Stomach (tissue), 9 donors: Measurements from ENCODE around the gene C2CD2. TPM values are rescaled to one million over a fixed set of nuclear protein-coding genes. Genes with fewer than 3 reads are reported as not detected.

Source experiments
- DNase-seq, 2 donors: peaks; one replicate each; pipeline versions ENCODE4 v3.0.0 to v3.0.0-alpha.2; 2013 to 2019
- H3K27ac ChIP-seq, 5 donors: fragments of 200-600 bp in 4 of 5; sonication (generic) in 4 of 5; one replicate each; pipeline ENCODE4 v1.5.1; 2013 to 2019; ENCODE audit warnings: mild to moderate bottlenecking in 1 of 5, moderate library complexity in 1 of 5
- H3K27me3 ChIP-seq, 3 donors: fragments of 200-600 bp; sonication (generic); one replicate each; pipeline ENCODE4 v1.5.1; 2017 to 2019; ENCODE audit warnings: mixed run types in 1 of 3
- H3K36me3 ChIP-seq, 4 donors: fragments of 200-600 bp; sonication (generic); 1 replicate in 3 of 4; 2 replicates in 1 of 4; pipeline ENCODE4 v1.5.1; 2016 to 2019
- H3K4me1 ChIP-seq, 4 donors: fragments of 200-600 bp; sonication (generic); one replicate each; pipeline ENCODE4 v1.5.1; 2016 to 2019
- H3K4me3 ChIP-seq, 4 donors: fragments of 200-600 bp; sonication (generic) in 3 of 4; one replicate each; pipeline ENCODE4 v1.5.1; 2016 to 2019; ENCODE audit warnings: mild to moderate bottlenecking in 1 of 4
- H3K9me3 ChIP-seq, 4 donors: fragments of 200-600 bp; sonication (generic); one replicate each; pipeline ENCODE4 v1.5.1; 2016 to 2019
- CTCF ChIP-seq, 7 experiments: fragments of 450-650 bp in 4 of 7; fragments of 200-600 bp in 3 of 7; sonication (generic) in 3 of 7; IDR thresholded peaks; one replicate each; pipeline ENCODE4 v1.5.1; 2016 to 2019; ENCODE audit warnings: antibody characterized with exemption in 7 of 7, control low read depth in 2 of 7, mild to moderate bottlenecking in 1 of 7
- EP300 ChIP-seq: sonication (generic); formaldehyde crosslinking; IDR thresholded peaks from one replicate; pipeline ENCODE4 v1.6.1; 2017; ENCODE audit warnings: antibody characterized with exemption
- POLR2A ChIP-seq, 4 donors: fragments of 450-650 bp; IDR thresholded peaks; one replicate each; pipeline ENCODE4 v1.6.1; 2016; ENCODE audit warnings: antibody characterized with exemption in 4 of 4, control low read depth in 2 of 4, mild to moderate bottlenecking in 1 of 4, moderate library complexity in 1 of 4
- POLR2AphosphoS5 ChIP-seq, 3 donors: sonication (generic); formaldehyde crosslinking; IDR thresholded peaks; one replicate each; pipeline ENCODE4 v1.6.1; 2016; ENCODE audit warnings: antibody characterized with exemption in 3 of 3
- WGBS, 5 donors: extraction: QIAGEN DNeasy Blood & Tissue Kit in 3 of 5; methylation state at CpG; one replicate each; pipeline versions ENCODE4 v1.1.5 to v1.1.7; 2013 to 2018; 5-methylcytosine and 5-hydroxymethylcytosine counted together
- intact Hi-C: fragments of 100-400 bp; cut with DNase I; formaldehyde crosslinking; loops from one replicate; pipeline ENCODE4 v1.15.1; 2023; ENCODE audit warnings: low total_unique reads
- polyA plus RNA-seq, 3 donors: library from polyadenylated mRNA; stranded (reverse); fragments of 200-250 nt; gene quantifications; one replicate each; pipeline ENCODE4 v1.2.3, GENCODE V29; 2013
- total RNA-seq, 5 donors: library from RNA; depleted of rRNA; stranded (reverse); fragments of >200 nt; gene quantifications; one replicate each; pipeline versions ENCODE4 v1.1.0 to v1.2.3, GENCODE V29; 2014 to 2016
- donor health status: healthy with polysubstance abuse.
- donor health status: Bipolar disorder and iron deficiency.
- donor health status: healthy.

C2CD2 gene
- total and polyA plus RNA-seq, 8 donors = 4.6 to 31.9 (median 16.0) TPM

DNA sequence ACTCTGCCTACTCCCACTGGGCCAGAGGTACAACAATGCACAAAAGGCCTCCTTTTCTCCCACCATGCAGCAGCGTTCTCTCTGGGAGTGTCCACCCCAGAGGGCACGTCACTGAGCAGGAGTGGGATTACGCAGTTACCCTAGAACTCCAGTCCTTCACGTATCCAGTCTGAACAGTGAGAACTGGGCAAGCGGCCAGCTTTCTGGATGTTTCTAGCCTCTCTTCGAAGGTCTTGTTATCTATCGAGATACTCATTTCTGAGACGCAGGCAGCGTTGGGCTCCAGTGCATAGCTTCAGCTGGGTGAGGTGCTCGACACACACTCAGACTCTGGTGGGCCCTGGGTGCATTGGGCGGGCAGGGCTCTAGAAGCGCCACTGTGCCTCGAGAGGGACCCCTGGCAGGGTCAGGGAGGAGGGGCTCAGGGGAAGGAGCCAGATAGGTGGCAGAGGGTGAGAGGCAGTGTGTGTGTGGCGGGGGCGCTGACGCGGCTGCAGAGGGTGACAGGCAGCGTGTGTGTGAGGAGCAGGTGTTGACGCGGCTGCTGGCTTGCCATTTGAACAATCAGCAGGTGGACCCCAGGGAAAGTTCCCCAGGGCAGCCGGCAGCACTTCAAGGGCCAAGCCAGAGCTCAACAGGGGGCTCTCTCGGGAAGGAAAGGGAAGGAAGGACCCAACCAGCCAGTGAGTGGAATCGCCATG, 102.6 kb downstream of the C2CD2 start:
- intact Hi-C loops = no loop called here
- peaks cover 12 to 72% (median 66%) of the 10 kb centered on the region in 4 donors for H3K36me3 ChIP-seq

GRCh38 chr21:41850085-41850484, 103.7 kb downstream of the C2CD2 start:
- H3K9me3 ChIP-seq = no peaks in the 10 kb centered on the region
- 91 to 99% (median 97%) methylated on average over 9 of the region's 9 CpGs for WGBS, 5 donors
- TF ChIP-seq POLR2AphosphoS5 (IDR thresholded peaks at IDR 0.05) = no peak

More for the DNA sequence above, 102.6 kb downstream of the C2CD2 start:
- DNase-seq = no peak
- Histone ChIP-seq H3K4me1 (no peaks in the 10 kb centered on the region), H3K9me3 (no peaks in the 10 kb centered on the region), H3K4me3 (no peak overlapping the region), H3K27me3 (no peaks in the 10 kb centered on the region), H3K27ac (no peak overlapping the region)
- no peak for TF ChIP-seq POLR2A (IDR thresholded peaks at IDR 0.05)
- TF ChIP-seq EP300 = no peak
- no peak for TF ChIP-seq CTCF (IDR thresholded peaks at IDR 0.05)
- no peak for TF ChIP-seq POLR2AphosphoS5 (IDR thresholded peaks at IDR 0.05)
- WGBS, 5 donors = 82 to 91% (median 84%) methylated on average over 22 to 23 of the region's 23 CpGs

DNA sequence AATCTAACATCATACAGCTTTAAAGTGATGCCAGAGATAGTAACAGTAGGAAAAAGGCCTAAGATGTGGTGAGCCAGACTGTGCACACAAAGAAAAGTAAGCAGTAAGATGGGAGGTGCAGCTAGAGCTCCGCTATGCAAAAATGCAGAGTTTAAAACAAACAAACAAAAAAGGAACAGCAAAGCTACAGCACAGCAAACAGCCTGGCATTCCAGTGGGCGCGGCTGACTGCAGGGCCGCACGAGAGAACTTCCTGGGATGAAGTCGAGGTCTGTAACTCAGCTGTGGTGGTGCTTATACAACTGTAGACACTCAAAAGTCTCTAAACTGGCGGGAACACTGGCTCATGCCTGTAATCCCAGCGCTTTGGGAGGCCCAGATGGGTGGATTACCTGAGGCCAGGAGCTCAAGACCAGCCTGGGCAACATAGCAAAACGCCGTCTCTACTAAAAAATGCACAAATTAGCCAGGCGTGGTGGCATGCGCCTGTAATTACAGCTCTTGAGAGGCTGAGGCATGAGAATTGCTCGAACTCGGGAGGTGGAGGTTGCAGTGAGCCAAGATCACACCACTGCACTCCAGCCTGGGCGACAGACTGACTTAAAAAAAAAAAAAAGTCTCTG, 104.7 kb downstream of the C2CD2 start:
- intact Hi-C loops = no loop called here
- H3K9me3 ChIP-seq = no peaks in the 10 kb centered on the region
- no peak overlapping the region for H3K4me3 ChIP-seq
- TF ChIP-seq CTCF (IDR thresholded peaks at IDR 0.05) (no peak), POLR2AphosphoS5 (IDR thresholded peaks at IDR 0.05) (no peak), POLR2A (IDR thresholded peaks at IDR 0.05) (no peak), EP300 (no peak)
- no peaks in the 10 kb centered on the region for H3K27me3 ChIP-seq
- H3K4me1 ChIP-seq = no peaks in the 10 kb centered on the region
- H3K36me3 ChIP-seq = peaks cover 4 to 63% (median 55%) of the 10 kb centered on the region in 4 donors
- no peak overlapping the region for H3K27ac ChIP-seq
- WGBS, 5 donors = 77 to 87% (median 83%) methylated on average over 14 to 15 of the region's 15 CpGs
- DNase-seq = no peak

More at GRCh38 chr21:41850085-41850484, 103.7 kb downstream of the C2CD2 start:
- no peak overlapping the region for H3K4me3 ChIP-seq
- peaks cover 12 to 73% (median 65%) of the 10 kb centered on the region in 4 donors for H3K36me3 ChIP-seq
- no peak for DNase-seq
- no peaks in the 10 kb centered on the region for H3K4me1 ChIP-seq
- intact Hi-C loops = no loop called here
- no peak overlapping the region for H3K27ac ChIP-seq
- no peaks in the 10 kb centered on the region for H3K27me3 ChIP-seq

DNA sequence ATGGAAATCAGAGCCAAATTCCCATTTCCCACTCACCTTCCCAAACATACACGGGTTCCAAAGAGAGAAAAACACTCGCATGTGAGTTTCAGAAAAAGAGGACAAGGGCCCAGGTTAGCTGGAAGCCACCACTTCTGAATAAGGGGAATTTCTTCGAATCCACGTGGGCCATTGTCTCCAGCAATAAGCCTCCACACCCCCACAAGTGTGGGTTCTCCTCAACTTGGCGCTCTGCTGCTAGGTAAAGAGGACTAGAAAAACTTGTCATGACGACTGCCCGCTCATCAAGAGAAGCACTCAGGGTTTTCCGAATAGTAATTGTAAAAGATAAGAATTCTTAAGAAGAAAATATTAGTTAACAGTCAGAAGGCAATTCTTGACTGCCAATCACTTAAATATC, 105.3 kb downstream of the C2CD2 start:
- Histone ChIP-seq H3K4me1 (no peaks in the 10 kb centered on the region), H3K9me3 (no peaks in the 10 kb centered on the region), H3K27ac (no peak overlapping the region), H3K27me3 (no peaks in the 10 kb centered on the region), H3K4me3 (no peak overlapping the region), H3K36me3 (peaks cover 0 to 58% (median 50%) of the 10 kb centered on the region in 4 donors)
- 79 to 92% (median 86%) methylated on average over 8 of the region's 8 CpGs for WGBS, 5 donors
- intact Hi-C loops = no loop called here
- no peak for TF ChIP-seq EP300
- no peak for TF ChIP-seq CTCF (IDR thresholded peaks at IDR 0.05)
- TF ChIP-seq POLR2AphosphoS5 (IDR thresholded peaks at IDR 0.05) = no peak
- DNase-seq = no peak
